SK-N-SH (cell line): ENCODE data around the gene CCNY.

Experiments used
- EP300 ChIP-seq, 2 experiments: IDR thresholded peaks; 2 replicates each; pipeline versions ENCODE4 v1.4.0 to v1.6.1; 2012; ENCODE audit warnings: borderline replicate concordance in 1 of 2, low read depth in 1 of 2, low read length in 1 of 2
- GABPA ChIP-seq: IDR thresholded peaks from 2 replicates; pipeline ENCODE4 v1.4.0; 2012; ENCODE audit warnings: low read depth, mild to moderate bottlenecking
- NFIC ChIP-seq: IDR thresholded peaks from 2 replicates; pipeline ENCODE4 v1.4.0; 2012; ENCODE audit warnings: borderline replicate concordance
- POLR2AphosphoS5 ChIP-seq: IDR thresholded peaks from 2 replicates; pipeline ENCODE4 v1.6.1; 2012; ENCODE audit warnings: low read depth, low read length
- RAD21 ChIP-seq: IDR thresholded peaks from 2 replicates; pipeline ENCODE4 v1.6.1; 2012; ENCODE audit warnings: mild to moderate bottlenecking, low read length
- SIN3A ChIP-seq: IDR thresholded peaks from 2 replicates; pipeline ENCODE4 v1.6.1; 2012; ENCODE audit warnings: low read depth, mild to moderate bottlenecking, low read length, moderate library complexity, borderline replicate concordance
- USF1 ChIP-seq: IDR thresholded peaks from 2 replicates; pipeline ENCODE4 v1.4.0; 2012; ENCODE audit warnings: low read depth, borderline replicate concordance
- TF ChIP-seq, protein P1 (sequence below): fragments of 200-600 bp; sonication (generic); IDR thresholded peaks from 2 replicates; pipeline ENCODE4 v1.6.1; 2017; ENCODE audit warnings: antibody characterized with exemption, mild to moderate bottlenecking, moderate library complexity

DNA sequence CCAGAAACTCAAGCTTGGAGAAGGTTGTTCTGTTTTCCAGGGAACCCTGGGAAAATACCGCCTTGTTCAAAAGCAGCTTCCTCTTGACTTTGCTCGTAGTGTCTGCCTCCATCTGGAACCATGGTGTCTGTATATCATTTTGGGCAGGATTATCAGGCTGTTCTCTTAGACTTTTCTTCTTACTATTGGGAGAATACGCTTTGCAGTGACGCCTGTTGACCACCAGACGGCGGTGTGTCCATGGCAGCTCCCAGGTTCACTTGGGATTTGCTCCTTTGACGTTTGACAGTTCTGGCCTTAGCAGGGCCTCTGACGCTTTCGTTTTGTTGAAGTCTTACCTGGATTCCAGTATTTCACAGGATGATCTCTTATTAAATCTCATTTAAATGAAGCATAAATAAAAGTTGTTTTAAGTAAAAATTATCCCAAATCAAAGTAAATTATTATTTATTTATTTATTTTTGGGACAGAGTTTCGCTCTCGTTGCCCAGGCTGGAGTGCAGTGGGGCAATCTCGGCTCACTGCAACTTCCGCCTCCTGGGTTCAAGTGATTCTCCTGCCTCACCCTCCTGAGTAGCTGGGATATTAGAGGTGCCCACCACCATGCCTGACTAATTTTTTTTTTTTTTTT, 227.1 kb downstream of the CCNY start:
- TF ChIP-seq RAD21 = peak; percentile 74
- TF ChIP-seq EP300 (IDR thresholded peaks at IDR 0.05; ENCODE audit: borderline replicate concordance in 1 of 2, low read depth in 1 of 2, low read length in 1 of 2) = no peak
- no peak for TF ChIP-seq SIN3A
- TF ChIP-seq GABPA = no peak
- TF ChIP-seq, protein P1, sequence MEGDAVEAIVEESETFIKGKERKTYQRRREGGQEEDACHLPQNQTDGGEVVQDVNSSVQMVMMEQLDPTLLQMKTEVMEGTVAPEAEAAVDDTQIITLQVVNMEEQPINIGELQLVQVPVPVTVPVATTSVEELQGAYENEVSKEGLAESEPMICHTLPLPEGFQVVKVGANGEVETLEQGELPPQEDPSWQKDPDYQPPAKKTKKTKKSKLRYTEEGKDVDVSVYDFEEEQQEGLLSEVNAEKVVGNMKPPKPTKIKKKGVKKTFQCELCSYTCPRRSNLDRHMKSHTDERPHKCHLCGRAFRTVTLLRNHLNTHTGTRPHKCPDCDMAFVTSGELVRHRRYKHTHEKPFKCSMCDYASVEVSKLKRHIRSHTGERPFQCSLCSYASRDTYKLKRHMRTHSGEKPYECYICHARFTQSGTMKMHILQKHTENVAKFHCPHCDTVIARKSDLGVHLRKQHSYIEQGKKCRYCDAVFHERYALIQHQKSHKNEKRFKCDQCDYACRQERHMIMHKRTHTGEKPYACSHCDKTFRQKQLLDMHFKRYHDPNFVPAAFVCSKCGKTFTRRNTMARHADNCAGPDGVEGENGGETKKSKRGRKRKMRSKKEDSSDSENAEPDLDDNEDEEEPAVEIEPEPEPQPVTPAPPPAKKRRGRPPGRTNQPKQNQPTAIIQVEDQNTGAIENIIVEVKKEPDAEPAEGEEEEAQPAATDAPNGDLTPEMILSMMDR = peak; percentile 99
- TF ChIP-seq NFIC = no peak
- TF ChIP-seq POLR2AphosphoS5 = no peak
- TF ChIP-seq USF1 = no peak
